IPS-20b (cell line): Measurements from ENCODE around the gene LNPEP.

Source experiments
- H3K27ac ChIP-seq: one replicate; pipeline ENCODE4 v1.5.1; 2013; ENCODE audit warnings: low read length
- H3K27me3 ChIP-seq: 2 replicates; pipeline ENCODE4 v1.6.1; 2013; ENCODE audit warnings: mild to moderate bottlenecking, low read length, inconsistent platforms; ENCODE audit not compliant: insufficient read depth
- H3K36me3 ChIP-seq: 2 replicates; pipeline ENCODE4 v1.6.1; 2013; ENCODE audit warnings: low read depth, mild to moderate bottlenecking, inconsistent platforms, low read length, moderate library complexity; ENCODE audit not compliant: insufficient read depth
- H3K4me1 ChIP-seq: 2 replicates; pipeline ENCODE4 v1.6.1; 2013; ENCODE audit warnings: mild to moderate bottlenecking, control low read depth, inconsistent platforms, low read length, moderate library complexity; ENCODE audit not compliant: insufficient read depth
- H3K4me3 ChIP-seq: 2 replicates; pipeline ENCODE4 v1.5.1; 2013; ENCODE audit warnings: mild to moderate bottlenecking, low read length, inconsistent platforms
- H3K9ac ChIP-seq: 2 replicates; pipeline ENCODE4 v1.6.1; 2013; ENCODE audit warnings: low read depth, mild to moderate bottlenecking, inconsistent platforms, low read length, moderate library complexity
- H3K9me3 ChIP-seq: 2 replicates; pipeline ENCODE4 v1.6.1; 2013; ENCODE audit warnings: mild to moderate bottlenecking, low read depth, low read length, inconsistent platforms; ENCODE audit not compliant: insufficient read depth

The LNPEP gene

GRCh38 chr5:96935559-96936430 is at the start of gene LNPEP:
Gene LNPEP (plus strand): TSS chr5:96936080. CDS start chr5:96936156, 76 bp downstream.
- Histone ChIP-seq H3K4me3 (peak within 1 kb of the TSS; percentile 98), H3K27me3 (peaks cover 35% of the 10 kb centered on the region), H3K27ac (peak within 1 kb of the TSS; percentile 59), H3K4me1 (peaks cover 11% of the 10 kb centered on the region), H3K9me3 (no peaks in the 10 kb centered on the region), H3K9ac (peak within 1 kb of the TSS; percentile 91), H3K36me3 (no peaks in the 10 kb centered on the region)

GRCh38 chr5:96893342-96893741 is 42.5 kb upstream of the LNPEP start:
- Histone ChIP-seq H3K27ac (no peak overlapping the region), H3K9ac (no peak overlapping the region), H3K4me3 (no peak overlapping the region), H3K4me1 (no peaks in the 10 kb centered on the region), H3K27me3 (no peaks in the 10 kb centered on the region), H3K36me3 (no peaks in the 10 kb centered on the region), H3K9me3 (no peaks in the 10 kb centered on the region)

GRCh38 chr5:96896276-96896675 is 39.6 kb upstream of the LNPEP start:
- no peak overlapping the region for H3K4me3 ChIP-seq
- no peak overlapping the region for H3K9ac ChIP-seq
- H3K27ac ChIP-seq = no peak overlapping the region

GRCh38 chr5:96896806-96897205 is 39.1 kb upstream of the LNPEP start:
- Histone ChIP-seq H3K27ac (no peak overlapping the region), H3K4me3 (no peak overlapping the region)

More at GRCh38 chr5:96896276-96896675, 39.6 kb upstream of the LNPEP start:
- Histone ChIP-seq H3K4me1 (no peaks in the 10 kb centered on the region), H3K27me3 (no peaks in the 10 kb centered on the region), H3K9me3 (no peaks in the 10 kb centered on the region), H3K36me3 (no peaks in the 10 kb centered on the region)

GRCh38 chr5:96901384-96901783 is 34.5 kb upstream of the LNPEP start:
- Histone ChIP-seq H3K27ac (no peak overlapping the region), H3K4me1 (no peaks in the 10 kb centered on the region), H3K27me3 (no peaks in the 10 kb centered on the region), H3K9ac (no peak overlapping the region), H3K36me3 (no peaks in the 10 kb centered on the region), H3K4me3 (no peak overlapping the region), H3K9me3 (no peaks in the 10 kb centered on the region)

More at GRCh38 chr5:96896806-96897205, 39.1 kb upstream of the LNPEP start:
- Histone ChIP-seq H3K36me3 (no peaks in the 10 kb centered on the region), H3K9ac (no peak overlapping the region), H3K4me1 (no peaks in the 10 kb centered on the region), H3K27me3 (no peaks in the 10 kb centered on the region), H3K9me3 (no peaks in the 10 kb centered on the region)

- Histone ChIP-seq H3K4me1 (no peaks in the 10 kb centered on the region), H3K9me3 (no peaks in the 10 kb centered on the region), H3K27ac (no peak overlapping the region)
Measured at GRCh38 chr5:96901841-96902240, 34.0 kb upstream of the LNPEP start.

GRCh38 chr5:96902876-96903275 is 33.0 kb upstream of the LNPEP start:
- H3K27ac ChIP-seq = no peak overlapping the region
- no peaks in the 10 kb centered on the region for H3K36me3 ChIP-seq
- no peak overlapping the region for H3K9ac ChIP-seq
- H3K27me3 ChIP-seq = no peaks in the 10 kb centered on the region
- H3K4me1 ChIP-seq = no peaks in the 10 kb centered on the region
- H3K4me3 ChIP-seq = no peak overlapping the region
- H3K9me3 ChIP-seq = no peaks in the 10 kb centered on the region

More at GRCh38 chr5:96901841-96902240, 34.0 kb upstream of the LNPEP start:
- no peak overlapping the region for H3K4me3 ChIP-seq
- no peaks in the 10 kb centered on the region for H3K27me3 ChIP-seq
- H3K9ac ChIP-seq = no peak overlapping the region
- no peaks in the 10 kb centered on the region for H3K36me3 ChIP-seq

- H3K27ac ChIP-seq = no peak overlapping the region
- no peaks in the 10 kb centered on the region for H3K36me3 ChIP-seq
- H3K9ac ChIP-seq = no peak overlapping the region
- no peak overlapping the region for H3K4me3 ChIP-seq
- no peaks in the 10 kb centered on the region for H3K27me3 ChIP-seq
- H3K9me3 ChIP-seq = no peaks in the 10 kb centered on the region
- no peaks in the 10 kb centered on the region for H3K4me1 ChIP-seq
Measured at GRCh38 chr5:96903300-96903699, 32.6 kb upstream of the LNPEP start.

- H3K4me1 ChIP-seq = no peaks in the 10 kb centered on the region
- no peak overlapping the region for H3K4me3 ChIP-seq
- no peak overlapping the region for H3K9ac ChIP-seq
- H3K9me3 ChIP-seq = no peaks in the 10 kb centered on the region
- H3K36me3 ChIP-seq = no peaks in the 10 kb centered on the region
- H3K27ac ChIP-seq = no peak overlapping the region
- H3K27me3 ChIP-seq = no peaks in the 10 kb centered on the region
Measured at GRCh38 chr5:96904054-96904931, 31.6 kb upstream of the LNPEP start.

- H3K27ac ChIP-seq = no peak overlapping the region
- no peaks in the 10 kb centered on the region for H3K4me1 ChIP-seq
- no peaks in the 10 kb centered on the region for H3K36me3 ChIP-seq
- no peaks in the 10 kb centered on the region for H3K9me3 ChIP-seq
- no peak overlapping the region for H3K9ac ChIP-seq
- H3K4me3 ChIP-seq = no peak overlapping the region
- no peaks in the 10 kb centered on the region for H3K27me3 ChIP-seq
Measured at GRCh38 chr5:96905864-96906263, 30.0 kb upstream of the LNPEP start.

- Histone ChIP-seq H3K27me3 (no peaks in the 10 kb centered on the region), H3K36me3 (no peaks in the 10 kb centered on the region), H3K4me3 (no peak overlapping the region)
Measured at GRCh38 chr5:96909003-96909402, 26.9 kb upstream of the LNPEP start.

More at GRCh38 chr5:96909003-96909402, 26.9 kb upstream of the LNPEP start:
- H3K27ac ChIP-seq = no peak overlapping the region
- no peak overlapping the region for H3K9ac ChIP-seq
- H3K4me1 ChIP-seq = no peaks in the 10 kb centered on the region
- no peaks in the 10 kb centered on the region for H3K9me3 ChIP-seq
